HepG2 (cell line): ENCODE results near the gene HKDC1. TPM values are rescaled to one million over a fixed set of nuclear protein-coding genes. Genes with fewer than 3 reads are reported as not detected.

Experiments
- AGO1 ChIP-seq: fragments of 200-400 bp; formaldehyde crosslinking; IDR thresholded peaks from 2 replicates; pipeline ENCODE4 v1.6.1; 2017; ENCODE audit warnings: mild to moderate bottlenecking, low read depth, low read length, moderate library complexity; ENCODE audit not compliant: poor library complexity, severe bottlenecking
- ATRX ChIP-seq: sonication (generic); formaldehyde crosslinking; IDR thresholded peaks from 2 replicates; pipeline ENCODE4 v1.4.0; 2020; ENCODE audit warnings: missing genetic modification reagents, borderline replicate concordance
- DR1 ChIP-seq: sonication (generic); formaldehyde crosslinking; IDR thresholded peaks from 2 replicates; pipeline ENCODE4 v1.8.0; 2021; ENCODE audit warnings: mild to moderate bottlenecking, missing genetic modification reagents, inconsistent platforms
- HNRNPK ChIP-seq: fragments of 200-400 bp; formaldehyde crosslinking; IDR thresholded peaks from 2 replicates; pipeline ENCODE4 v1.6.1; 2018; ENCODE audit warnings: low read length, low read depth, moderate library complexity, mild to moderate bottlenecking; ENCODE audit not compliant: poor library complexity, severe bottlenecking
- KDM5A ChIP-seq: fragments of 200-600 bp; sonication (generic); IDR thresholded peaks from 2 replicates; pipeline ENCODE4 v1.7.0; 2018; ENCODE audit warnings: antibody characterized with exemption, mild to moderate bottlenecking, low read length, borderline replicate concordance
- MED1 ChIP-seq: sonication (generic); formaldehyde crosslinking; IDR thresholded peaks from 2 replicates; pipeline ENCODE4 v1.4.0; 2020; ENCODE audit warnings: missing genetic modification reagents
- NCOA5 ChIP-seq: sonication (generic); formaldehyde crosslinking; IDR thresholded peaks from 2 replicates; pipeline ENCODE4 v1.4.0; 2020; ENCODE audit warnings: missing genetic modification reagents
- NONO ChIP-seq, 2 experiments: fragments of 450-650 bp in 1 of 2; sonication (generic) in 1 of 2; formaldehyde crosslinking in 1 of 2; IDR thresholded peaks in 1 of 2; conservative IDR thresholded peaks in 1 of 2; 2 replicates each; pipeline versions ENCODE4 v1.6.1 to v1.8.0; 2017 to 2022; ENCODE audit warnings: mild to moderate bottlenecking in 1 of 2, missing genetic modification reagents in 1 of 2, moderate library complexity in 1 of 2
- RCOR2 ChIP-seq: IDR thresholded peaks from 2 replicates; pipeline ENCODE4 v1.6.1; 2016; ENCODE audit warnings: missing biosample characterization, missing genetic modification reagents
- TOPORS ChIP-seq: sonication (generic); formaldehyde crosslinking; IDR thresholded peaks from 2 replicates; pipeline ENCODE4 v1.8.0; 2023; ENCODE audit warnings: mild to moderate bottlenecking, missing genetic modification reagents
- ZNF10 ChIP-seq: sonication (generic); formaldehyde crosslinking; IDR thresholded peaks from 2 replicates; pipeline ENCODE4 v1.4.0; 2020; ENCODE audit warnings: mild to moderate bottlenecking, low read depth, missing genetic modification reagents, borderline replicate concordance
- ZNF124 ChIP-seq: sonication (generic); formaldehyde crosslinking; IDR thresholded peaks from 2 replicates; pipeline ENCODE4 v1.4.0; 2020; ENCODE audit warnings: missing genetic modification reagents
- ZNF569 ChIP-seq: sonication (generic); formaldehyde crosslinking; IDR thresholded peaks from 2 replicates; pipeline ENCODE4 v1.5.0; 2020; ENCODE audit warnings: mild to moderate bottlenecking, missing genetic modification reagents, moderate library complexity, borderline replicate concordance
- ZNF598 ChIP-seq: sonication (generic); formaldehyde crosslinking; IDR thresholded peaks from 2 replicates; pipeline ENCODE4 v1.5.1; 2020; ENCODE audit warnings: mild to moderate bottlenecking, missing genetic modification reagents, borderline replicate concordance
- ZNF607 ChIP-seq: sonication (generic); formaldehyde crosslinking; IDR thresholded peaks from 2 replicates; pipeline ENCODE4 v1.5.1; 2020; ENCODE audit warnings: missing genetic modification reagents, mild to moderate bottlenecking, borderline replicate concordance
- ZNF660 ChIP-seq: sonication (generic); formaldehyde crosslinking; IDR thresholded peaks from 2 replicates; pipeline ENCODE4 v1.5.1; 2020; ENCODE audit warnings: mild to moderate bottlenecking, low read depth, missing genetic modification reagents, borderline replicate concordance
- polyA plus RNA-seq, 8 experiments: library from polyadenylated mRNA; depleted of rRNA in 3 of 8; stranded (reverse) in 7 of 8; unstranded in 1 of 8; fragments of >200 nt; fragmentation: Illumina TruSeq in 4 of 8; extraction: Trizol in 4 of 8; gene quantifications; 2 replicates each; pipeline versions ENCODE4 v1.2.1 to v1.2.3, GENCODE V29; 2011 to 2016; ENCODE audit warnings: low read depth in 4 of 8, missing spikeins in 1 of 8, mixed read lengths in 1 of 8; ENCODE audit not compliant: insufficient read depth in 1 of 8
- total RNA-seq, 5 experiments: library from RNA; depleted of rRNA; stranded (reverse); fragments of >200 nt; fragmentation: Illumina TruSeq; extraction: Trizol; gene quantifications; 2 replicates each; pipeline ENCODE4 v1.2.3, GENCODE V29; 2016; ENCODE audit warnings: low read depth in 1 of 5
- TF ChIP-seq, protein P1 (sequence below): sonication (generic); formaldehyde crosslinking; IDR thresholded peaks from 2 replicates; pipeline ENCODE4 v1.5.0; 2020; ENCODE audit warnings: missing genetic modification reagents, mild to moderate bottlenecking, borderline replicate concordance
- TF ChIP-seq, protein P2 (sequence below): sonication (generic); formaldehyde crosslinking; IDR thresholded peaks from 2 replicates; pipeline ENCODE4 v1.8.1; 2022; ENCODE audit warnings: mild to moderate bottlenecking, missing genetic modification reagents
- TF ChIP-seq, protein P3 (sequence below): sonication (generic); formaldehyde crosslinking; IDR thresholded peaks from 2 replicates; pipeline ENCODE4 v1.5.0; 2020; ENCODE audit warnings: mild to moderate bottlenecking, missing genetic modification reagents

The HKDC1 gene
- total and polyA plus RNA-seq, 2 of the 13 experiments (the other 11 are each of a cell fraction or from before 2014, with no cell fraction given) = 8.1 to 12.4 TPM

DNA sequence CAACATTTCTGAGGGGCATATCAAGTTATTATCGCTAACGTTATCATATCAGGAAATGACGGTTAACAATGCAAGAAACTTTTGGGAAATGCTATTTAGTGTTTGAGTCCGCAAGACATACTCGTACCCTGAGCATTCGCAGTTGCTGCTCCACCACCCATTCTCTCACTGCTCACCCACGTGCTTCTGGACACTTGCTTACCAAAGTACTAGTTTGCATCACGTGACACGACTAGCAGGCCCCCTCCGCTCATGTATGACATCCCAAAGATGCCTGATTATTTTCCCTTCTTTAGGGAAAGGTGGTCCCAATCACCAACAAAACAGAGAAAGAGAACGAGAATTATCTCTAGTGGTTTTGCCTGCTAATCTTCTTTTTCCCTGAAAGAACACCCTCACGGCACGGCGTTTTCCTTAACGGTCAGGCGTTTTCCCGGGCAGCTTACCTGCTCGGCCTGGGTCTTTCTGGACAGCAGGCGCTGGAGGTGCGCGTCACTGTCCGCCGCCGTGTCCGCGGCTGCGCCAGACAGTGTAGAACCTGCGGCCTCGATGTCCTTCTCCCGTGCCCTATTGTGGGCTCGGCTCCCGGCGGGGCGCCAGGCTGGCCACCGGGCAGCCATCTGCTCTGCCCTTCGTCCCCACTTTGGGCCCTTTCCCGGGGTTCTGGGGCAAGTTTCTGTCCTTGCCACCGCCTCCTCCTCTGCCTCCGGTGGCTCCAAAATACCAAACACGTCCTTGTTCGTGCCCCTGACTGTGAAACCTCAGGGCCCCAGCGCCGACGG is 40.2 kb upstream of the HKDC1 start, which contains the start of gene SUPV3L1 (continued):
- TF ChIP-seq, protein P1, sequence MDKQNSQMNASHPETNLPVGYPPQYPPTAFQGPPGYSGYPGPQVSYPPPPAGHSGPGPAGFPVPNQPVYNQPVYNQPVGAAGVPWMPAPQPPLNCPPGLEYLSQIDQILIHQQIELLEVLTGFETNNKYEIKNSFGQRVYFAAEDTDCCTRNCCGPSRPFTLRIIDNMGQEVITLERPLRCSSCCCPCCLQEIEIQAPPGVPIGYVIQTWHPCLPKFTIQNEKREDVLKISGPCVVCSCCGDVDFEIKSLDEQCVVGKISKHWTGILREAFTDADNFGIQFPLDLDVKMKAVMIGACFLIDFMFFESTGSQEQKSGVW (CRISPR knock-in tag) = no peak
- TF ChIP-seq RCOR2 (no peak), HNRNPK (no peak), NONO (IDR thresholded peaks at IDR 0.05) (no peak), NONO (CRISPR knock-in tag; conservative IDR thresholded peaks at IDR 0.05) (no peak; the same call in 1 of the 2 replicates), ATRX (CRISPR knock-in tag) (peak; percentile 43; the same call in 1 of the 2 replicates), DR1 (CRISPR knock-in tag) (no peak), ZNF660 (no peak), MED1 (no peak), ZNF124 (CRISPR knock-in tag) (no peak), ZNF598 (no peak; the same call in 1 of the 2 replicates), ZNF607 (no peak; the same call in 1 of the 2 replicates), TOPORS (CRISPR knock-in tag) (peak; percentile 56; the same call in 1 of the 2 replicates), KDM5A (peak; percentile 100), NCOA5 (CRISPR knock-in tag) (0 out of 2 replicates have a peak, but pooled peaks have one; percentile 38), ZNF10 (no peak), AGO1 (no peak), ZNF569 (CRISPR knock-in tag) (no peak)
- TF ChIP-seq, protein P2, sequence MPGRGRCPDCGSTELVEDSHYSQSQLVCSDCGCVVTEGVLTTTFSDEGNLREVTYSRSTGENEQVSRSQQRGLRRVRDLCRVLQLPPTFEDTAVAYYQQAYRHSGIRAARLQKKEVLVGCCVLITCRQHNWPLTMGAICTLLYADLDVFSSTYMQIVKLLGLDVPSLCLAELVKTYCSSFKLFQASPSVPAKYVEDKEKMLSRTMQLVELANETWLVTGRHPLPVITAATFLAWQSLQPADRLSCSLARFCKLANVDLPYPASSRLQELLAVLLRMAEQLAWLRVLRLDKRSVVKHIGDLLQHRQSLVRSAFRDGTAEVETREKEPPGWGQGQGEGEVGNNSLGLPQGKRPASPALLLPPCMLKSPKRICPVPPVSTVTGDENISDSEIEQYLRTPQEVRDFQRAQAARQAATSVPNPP (CRISPR knock-in tag) = no peak
- TF ChIP-seq, protein P3, sequence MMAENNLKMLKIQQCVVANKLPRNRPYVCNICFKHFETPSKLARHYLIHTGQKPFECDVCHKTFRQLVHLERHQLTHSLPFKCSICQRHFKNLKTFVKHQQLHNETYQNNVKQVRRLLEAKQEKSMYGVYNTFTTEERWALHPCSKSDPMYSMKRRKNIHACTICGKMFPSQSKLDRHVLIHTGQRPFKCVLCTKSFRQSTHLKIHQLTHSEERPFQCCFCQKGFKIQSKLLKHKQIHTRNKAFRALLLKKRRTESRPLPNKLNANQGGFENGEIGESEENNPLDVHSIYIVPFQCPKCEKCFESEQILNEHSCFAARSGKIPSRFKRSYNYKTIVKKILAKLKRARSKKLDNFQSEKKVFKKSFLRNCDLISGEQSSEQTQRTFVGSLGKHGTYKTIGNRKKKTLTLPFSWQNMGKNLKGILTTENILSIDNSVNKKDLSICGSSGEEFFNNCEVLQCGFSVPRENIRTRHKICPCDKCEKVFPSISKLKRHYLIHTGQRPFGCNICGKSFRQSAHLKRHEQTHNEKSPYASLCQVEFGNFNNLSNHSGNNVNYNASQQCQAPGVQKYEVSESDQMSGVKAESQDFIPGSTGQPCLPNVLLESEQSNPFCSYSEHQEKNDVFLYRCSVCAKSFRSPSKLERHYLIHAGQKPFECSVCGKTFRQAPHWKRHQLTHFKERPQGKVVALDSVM (CRISPR knock-in tag) = no peak
